ENCODE measurements around the gene NTNG2.

The NTNG2 gene

DNA sequence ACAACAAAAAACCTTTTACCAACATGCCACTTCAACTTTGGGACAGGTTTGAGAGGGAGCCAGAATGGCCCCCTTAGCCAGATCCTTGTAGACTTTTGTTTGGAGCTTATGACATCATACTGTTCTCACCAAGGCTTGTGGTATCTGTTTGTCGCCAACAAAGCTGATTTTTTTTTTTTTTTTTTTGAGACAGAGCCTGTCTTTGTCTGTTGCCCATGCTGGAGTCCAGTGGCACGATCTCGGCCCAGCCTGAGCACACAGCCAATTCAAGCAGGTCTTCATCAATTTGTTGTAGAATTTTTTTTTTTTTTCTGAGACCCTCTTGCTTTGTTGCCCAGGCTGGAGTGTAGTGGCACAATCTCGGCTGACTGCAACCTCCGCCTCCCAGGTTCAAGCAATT lies 26.4 kb upstream of the NTNG2 start:
- Histone ChIP-seq H3K9me3 (ENCODE audit: control insufficient read depth, low read length) (no peaks in the 10 kb centered on the region), H3K9ac (ENCODE audit: low read length) (no peak overlapping the region), H3K27me3 (ENCODE audit: control insufficient read depth, insufficient read depth, low read length) (peaks cover 24% of the 10 kb centered on the region), H3K4me1 (ENCODE audit: control insufficient read depth, insufficient read depth, low read length) (no peaks in the 10 kb centered on the region), H3K36me3 (ENCODE audit: control insufficient read depth, insufficient read depth, low read length) (no peaks in the 10 kb centered on the region), H3K4me3 (ENCODE audit: low read length) (no peak overlapping the region)

DNA sequence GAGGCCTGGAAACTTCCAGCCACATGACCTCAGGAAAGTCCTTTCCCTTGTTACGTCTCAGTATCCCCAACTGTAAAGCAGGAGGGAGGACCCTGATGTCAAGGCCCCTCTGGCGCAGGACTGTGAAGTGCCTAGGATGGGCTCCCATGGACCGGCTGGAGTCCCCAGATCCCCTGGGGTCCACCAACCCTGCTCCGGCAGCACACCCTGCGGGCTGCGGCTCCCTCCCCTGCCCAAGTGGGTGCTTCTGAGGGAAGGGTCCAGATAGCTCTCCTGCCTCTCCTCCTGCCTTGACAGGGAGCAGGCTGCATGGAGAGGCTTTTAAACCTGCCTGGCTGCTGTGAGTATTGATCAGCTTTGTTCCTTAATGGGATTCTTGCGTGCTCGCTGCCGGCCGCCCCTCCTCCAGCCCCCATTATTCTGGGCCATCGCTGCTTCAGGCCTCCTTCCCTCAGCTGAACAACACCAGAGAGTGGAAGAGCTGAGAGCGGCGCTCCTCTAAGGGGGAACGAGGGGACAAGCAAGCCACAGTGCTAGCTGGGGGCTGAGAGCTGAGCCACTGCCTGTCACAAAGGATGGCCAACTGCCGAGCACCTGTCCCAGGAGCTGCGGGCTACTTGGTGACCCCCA lies 25.6 kb upstream of the NTNG2 start:
- no peak overlapping the region for H3K9ac ChIP-seq (ENCODE audit: low read length)
- H3K4me1 ChIP-seq (ENCODE audit: control insufficient read depth, insufficient read depth, low read length): no peaks in the 10 kb centered on the region
- H3K27me3 ChIP-seq (ENCODE audit: control insufficient read depth, insufficient read depth, low read length): peaks cover 23% of the 10 kb centered on the region
- H3K36me3 ChIP-seq (ENCODE audit: control insufficient read depth, insufficient read depth, low read length): no peaks in the 10 kb centered on the region
- no peak overlapping the region for H3K4me3 ChIP-seq (ENCODE audit: low read length)
- no peaks in the 10 kb centered on the region for H3K9me3 ChIP-seq (ENCODE audit: control insufficient read depth, low read length)

DNA sequence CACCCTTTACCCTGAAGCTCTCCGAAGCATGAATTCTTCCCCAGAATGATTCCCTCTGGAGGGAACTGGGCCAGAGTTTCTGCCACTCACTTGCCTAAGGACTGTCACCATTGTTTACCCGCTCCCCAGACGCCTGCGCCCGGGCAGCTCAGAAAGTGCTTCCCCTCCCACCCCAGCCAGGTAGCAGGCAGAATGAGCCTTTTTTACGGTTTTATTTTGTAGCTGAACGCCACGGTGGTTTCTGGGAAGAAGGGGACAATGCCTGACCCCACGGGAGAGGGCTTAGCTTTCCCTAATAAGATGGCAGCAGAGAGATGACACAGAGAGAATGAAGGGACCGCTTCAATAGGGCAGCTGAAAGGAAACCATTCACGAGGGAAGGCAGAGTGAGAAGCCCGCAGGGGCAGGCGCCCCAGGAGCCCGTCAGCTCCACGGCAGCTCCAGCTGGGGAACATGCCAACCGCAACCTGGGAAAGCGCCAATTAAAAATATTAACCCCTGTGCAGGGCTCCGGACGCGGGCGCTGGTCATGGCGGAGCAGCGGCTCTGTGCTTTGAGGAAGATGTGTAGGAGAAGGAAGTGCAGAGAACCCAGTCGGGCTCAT lies 20.4 kb upstream of the NTNG2 start:
- no peak overlapping the region for H3K9ac ChIP-seq (ENCODE audit: low read length)
- no peak overlapping the region for H3K4me3 ChIP-seq (ENCODE audit: low read length)
- H3K9me3 ChIP-seq (ENCODE audit: control insufficient read depth, low read length): no peaks in the 10 kb centered on the region
- peaks cover 33% of the 10 kb centered on the region for H3K27me3 ChIP-seq (ENCODE audit: control insufficient read depth, insufficient read depth, low read length)
- H3K4me1 ChIP-seq (ENCODE audit: control insufficient read depth, insufficient read depth, low read length): no peaks in the 10 kb centered on the region
- H3K36me3 ChIP-seq (ENCODE audit: control insufficient read depth, insufficient read depth, low read length): no peaks in the 10 kb centered on the region

DNA sequence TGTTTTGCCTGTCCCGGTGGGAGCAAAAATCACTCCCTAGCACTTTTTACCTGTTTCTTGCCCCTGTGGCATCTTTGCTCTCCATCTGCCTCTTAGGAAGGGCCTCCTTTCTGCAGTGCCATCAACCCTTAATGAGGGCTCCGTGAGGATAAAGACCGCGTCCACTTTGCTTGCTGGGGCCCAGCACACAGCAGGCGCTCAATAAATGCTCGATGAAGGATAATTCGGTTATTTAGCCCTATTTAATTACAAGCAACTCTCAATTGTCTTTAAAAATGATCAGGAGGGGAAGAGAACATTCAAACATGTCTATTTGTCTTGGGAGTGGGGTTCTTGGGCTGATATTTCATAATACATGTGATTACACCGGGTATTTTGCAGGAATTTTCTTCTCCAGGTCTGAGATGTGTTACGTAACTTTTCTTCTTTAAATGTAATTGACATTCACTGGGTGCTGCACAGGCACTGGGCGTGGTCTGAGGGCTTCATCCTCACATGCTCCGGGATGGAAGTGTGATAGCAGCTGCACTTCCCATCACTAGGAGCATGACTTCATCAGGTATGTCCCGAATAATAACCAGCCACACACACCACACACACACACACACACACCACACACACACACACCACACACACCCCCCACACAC lies 19.8 kb upstream of the NTNG2 start:
- H3K9me3 ChIP-seq (ENCODE audit: control insufficient read depth, low read length): no peaks in the 10 kb centered on the region
- H3K4me1 ChIP-seq (ENCODE audit: control insufficient read depth, insufficient read depth, low read length): no peaks in the 10 kb centered on the region
- H3K27me3 ChIP-seq (ENCODE audit: control insufficient read depth, insufficient read depth, low read length): peaks cover 30% of the 10 kb centered on the region
- H3K36me3 ChIP-seq (ENCODE audit: control insufficient read depth, insufficient read depth, low read length): no peaks in the 10 kb centered on the region
- no peak overlapping the region for H3K4me3 ChIP-seq (ENCODE audit: low read length)
- no peak overlapping the region for H3K9ac ChIP-seq (ENCODE audit: low read length)

DNA sequence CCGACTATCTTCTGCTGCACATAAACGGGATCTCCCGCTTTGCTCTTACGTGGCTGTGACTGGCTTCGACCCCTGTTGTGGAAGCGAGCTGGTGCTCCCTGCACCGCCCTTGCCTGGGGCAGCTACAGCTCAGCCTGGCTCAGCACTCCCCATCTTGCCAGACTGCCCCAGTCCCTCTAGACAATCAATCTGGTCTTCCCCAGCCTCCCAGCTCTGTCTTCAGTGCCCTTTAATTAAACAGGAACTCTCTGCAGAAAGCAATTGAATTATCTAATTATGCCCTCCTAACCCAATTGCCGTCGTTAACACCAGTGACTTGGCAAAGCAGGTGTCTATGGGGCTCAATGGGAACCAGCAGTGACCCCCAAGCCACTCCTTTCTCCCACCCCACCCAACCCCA lies 18.9 kb upstream of the NTNG2 start:
- Histone ChIP-seq H3K36me3 (ENCODE audit: control insufficient read depth, insufficient read depth, low read length) (no peaks in the 10 kb centered on the region), H3K9ac (ENCODE audit: low read length) (no peak overlapping the region), H3K9me3 (ENCODE audit: control insufficient read depth, low read length) (no peaks in the 10 kb centered on the region), H3K27me3 (ENCODE audit: control insufficient read depth, insufficient read depth, low read length) (peaks cover 27% of the 10 kb centered on the region), H3K4me1 (ENCODE audit: control insufficient read depth, insufficient read depth, low read length) (no peaks in the 10 kb centered on the region), H3K4me3 (ENCODE audit: low read length) (no peak overlapping the region)

DNA sequence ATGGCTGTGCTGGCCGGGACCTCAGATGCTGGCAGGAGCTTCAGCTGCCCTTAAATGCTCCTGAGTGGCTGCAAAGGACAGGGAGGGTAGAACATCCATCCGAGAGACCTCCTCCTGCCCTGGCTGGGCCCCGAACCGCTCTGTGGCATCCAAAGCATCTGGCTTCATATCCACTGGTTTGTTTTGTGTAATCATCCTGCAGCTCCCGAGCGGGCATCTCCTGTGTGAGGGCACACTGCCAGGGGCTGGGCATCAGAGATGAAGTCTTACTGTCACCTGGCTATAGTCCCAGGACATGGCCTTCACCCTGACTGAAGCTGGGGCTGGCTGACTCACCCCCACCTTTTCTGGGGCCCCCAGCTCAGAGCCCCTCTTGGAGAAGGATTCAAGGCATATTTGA lies 18.5 kb upstream of the NTNG2 start:
- no peak overlapping the region for H3K9ac ChIP-seq (ENCODE audit: low read length)
- no peaks in the 10 kb centered on the region for H3K4me1 ChIP-seq (ENCODE audit: control insufficient read depth, insufficient read depth, low read length)
- peaks cover 31% of the 10 kb centered on the region for H3K27me3 ChIP-seq (ENCODE audit: control insufficient read depth, insufficient read depth, low read length)
- no peak overlapping the region for H3K4me3 ChIP-seq (ENCODE audit: low read length)
- no peaks in the 10 kb centered on the region for H3K36me3 ChIP-seq (ENCODE audit: control insufficient read depth, insufficient read depth, low read length)
- no peaks in the 10 kb centered on the region for H3K9me3 ChIP-seq (ENCODE audit: control insufficient read depth, low read length)

DNA sequence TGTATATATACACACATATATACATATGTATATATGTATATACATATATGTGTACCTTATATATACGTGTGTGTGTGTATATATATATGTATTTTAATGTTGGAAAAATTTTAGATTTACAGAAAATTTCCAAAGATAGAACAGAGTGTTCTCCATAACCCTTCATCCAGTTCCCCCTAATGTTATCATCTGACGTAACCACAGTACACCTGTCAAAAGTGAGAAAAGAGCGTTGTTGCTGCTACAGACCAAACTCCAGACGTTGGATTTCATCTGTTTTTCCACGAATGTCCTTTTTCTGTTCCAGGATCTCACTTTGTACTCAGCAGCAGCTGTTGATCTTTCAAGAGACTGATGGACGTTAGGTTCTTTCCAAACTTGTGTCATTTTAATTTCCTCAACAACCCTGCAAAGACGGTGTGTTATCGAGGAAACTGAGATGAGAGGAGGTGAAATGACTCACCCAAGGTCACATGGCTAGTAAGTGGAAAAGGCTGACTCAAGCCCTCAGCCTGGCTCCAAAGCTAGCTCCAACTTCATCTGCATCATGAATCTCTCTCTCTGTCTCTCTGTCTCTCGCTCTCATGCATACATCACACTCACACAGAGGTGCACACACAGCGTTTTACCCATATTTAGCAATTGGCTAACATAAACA lies 17.0 kb upstream of the NTNG2 start:
- H3K27me3 ChIP-seq (ENCODE audit: control insufficient read depth, insufficient read depth, low read length): peaks cover 34% of the 10 kb centered on the region

DNA sequence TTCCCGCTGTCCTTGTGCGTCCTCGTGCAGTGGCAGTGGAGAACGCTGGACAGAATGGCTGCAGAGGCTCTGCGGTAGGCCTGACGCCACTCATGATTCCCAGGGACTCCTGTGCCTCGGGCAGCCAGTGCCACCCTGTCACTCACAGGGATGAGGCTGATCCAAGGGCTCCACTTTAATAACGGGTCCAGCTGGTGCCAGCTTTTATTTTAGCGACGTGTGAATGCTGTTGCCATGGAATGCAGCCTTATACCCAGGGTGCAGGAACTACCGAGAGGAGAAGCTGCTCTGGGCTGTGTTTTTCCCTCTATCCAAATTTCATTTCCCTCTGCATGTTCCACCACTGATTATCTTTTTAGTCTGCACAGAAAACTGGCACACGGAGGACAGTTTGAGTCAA lies 15.8 kb upstream of the NTNG2 start:
- Histone ChIP-seq H3K4me3 (ENCODE audit: low read length) (no peak overlapping the region), H3K27me3 (ENCODE audit: control insufficient read depth, insufficient read depth, low read length) (peaks cover 27% of the 10 kb centered on the region), H3K9me3 (ENCODE audit: control insufficient read depth, low read length) (no peaks in the 10 kb centered on the region), H3K9ac (ENCODE audit: low read length) (no peak overlapping the region), H3K36me3 (ENCODE audit: control insufficient read depth, insufficient read depth, low read length) (no peaks in the 10 kb centered on the region), H3K4me1 (ENCODE audit: control insufficient read depth, insufficient read depth, low read length) (no peaks in the 10 kb centered on the region)

More for the DNA sequence above, 17.0 kb upstream of the NTNG2 start:
- Histone ChIP-seq H3K36me3 (ENCODE audit: control insufficient read depth, insufficient read depth, low read length) (no peaks in the 10 kb centered on the region), H3K4me3 (ENCODE audit: low read length) (no peak overlapping the region), H3K9me3 (ENCODE audit: control insufficient read depth, low read length) (no peaks in the 10 kb centered on the region), H3K4me1 (ENCODE audit: control insufficient read depth, insufficient read depth, low read length) (no peaks in the 10 kb centered on the region), H3K9ac (ENCODE audit: low read length) (no peak overlapping the region)

DNA sequence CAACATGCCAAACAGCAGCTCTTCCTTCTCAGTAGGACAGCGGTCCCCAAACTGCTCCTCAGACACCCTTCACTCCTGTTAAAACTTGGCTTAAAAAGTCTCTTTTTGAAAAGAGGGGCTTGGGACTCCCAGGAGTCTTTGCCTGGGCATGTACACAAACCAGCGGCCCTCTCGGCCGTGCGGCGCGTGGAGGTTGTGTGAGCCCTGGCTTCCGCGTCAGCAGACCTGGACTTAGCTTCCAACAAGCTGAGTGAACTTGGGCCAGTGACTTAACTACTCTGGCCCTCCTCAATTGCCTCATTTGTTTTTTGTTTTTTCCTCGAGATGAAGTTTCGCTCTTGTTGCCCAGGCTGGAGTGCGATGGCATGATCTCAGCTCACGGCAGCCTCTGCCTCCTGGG lies 15.3 kb upstream of the NTNG2 start:
- Histone ChIP-seq H3K4me1 (ENCODE audit: control insufficient read depth, insufficient read depth, low read length) (no peaks in the 10 kb centered on the region), H3K9ac (ENCODE audit: low read length) (no peak overlapping the region), H3K4me3 (ENCODE audit: low read length) (no peak overlapping the region), H3K9me3 (ENCODE audit: control insufficient read depth, low read length) (no peaks in the 10 kb centered on the region), H3K27me3 (ENCODE audit: control insufficient read depth, insufficient read depth, low read length) (peaks cover 26% of the 10 kb centered on the region), H3K36me3 (ENCODE audit: control insufficient read depth, insufficient read depth, low read length) (no peaks in the 10 kb centered on the region)

DNA sequence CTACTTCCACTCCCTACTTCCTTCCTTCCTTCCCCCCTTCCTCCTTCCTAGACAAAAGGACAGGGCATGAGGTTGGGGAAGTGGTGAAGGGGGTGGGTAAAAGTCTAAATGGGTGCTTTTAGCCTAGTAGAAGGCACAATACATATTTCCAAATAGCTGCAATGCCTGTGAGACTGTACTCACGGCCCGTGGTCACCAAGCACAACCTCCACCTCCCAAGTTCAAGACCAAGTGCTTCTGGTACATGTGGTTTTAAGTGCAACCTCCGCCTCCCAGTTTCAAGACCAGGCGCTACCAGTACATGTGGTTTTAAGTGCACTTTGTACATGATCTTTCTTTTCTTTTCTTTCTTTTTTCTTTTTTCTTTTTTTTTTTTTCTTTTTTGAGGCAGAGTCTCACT lies 14.5 kb upstream of the NTNG2 start:
- no peak overlapping the region for H3K9ac ChIP-seq (ENCODE audit: low read length)
- peaks cover 20% of the 10 kb centered on the region for H3K27me3 ChIP-seq (ENCODE audit: control insufficient read depth, insufficient read depth, low read length)
- H3K4me1 ChIP-seq (ENCODE audit: control insufficient read depth, insufficient read depth, low read length): no peaks in the 10 kb centered on the region
- H3K4me3 ChIP-seq (ENCODE audit: low read length): no peak overlapping the region
- H3K9me3 ChIP-seq (ENCODE audit: control insufficient read depth, low read length): no peaks in the 10 kb centered on the region
- no peaks in the 10 kb centered on the region for H3K36me3 ChIP-seq (ENCODE audit: control insufficient read depth, insufficient read depth, low read length)

DNA sequence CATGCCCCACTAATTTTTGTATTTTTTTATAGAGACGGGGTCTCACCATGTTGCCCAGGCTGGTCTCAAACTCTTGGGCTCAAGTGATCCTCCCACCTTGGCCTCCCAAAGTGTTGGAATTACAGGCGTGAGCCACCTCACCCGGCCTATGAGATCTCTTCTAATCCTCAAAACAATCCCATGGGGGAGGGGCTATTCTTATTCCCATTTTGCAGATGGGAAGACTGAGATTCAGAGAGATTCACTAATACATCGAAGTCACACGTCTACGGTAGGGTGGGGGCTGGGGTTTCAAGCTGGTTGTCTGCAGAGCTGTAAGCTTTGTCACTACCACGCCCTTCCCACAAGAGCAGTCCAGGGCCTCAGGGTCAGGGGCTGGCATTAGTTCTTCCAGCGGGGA lies 14.0 kb upstream of the NTNG2 start:
- Histone ChIP-seq H3K4me3 (ENCODE audit: low read length) (no peak overlapping the region), H3K36me3 (ENCODE audit: control insufficient read depth, insufficient read depth, low read length) (no peaks in the 10 kb centered on the region), H3K9me3 (ENCODE audit: control insufficient read depth, low read length) (no peaks in the 10 kb centered on the region), H3K9ac (ENCODE audit: low read length) (no peak overlapping the region), H3K27me3 (ENCODE audit: control insufficient read depth, insufficient read depth, low read length) (peaks cover 16% of the 10 kb centered on the region), H3K4me1 (ENCODE audit: control insufficient read depth, insufficient read depth, low read length) (no peaks in the 10 kb centered on the region)

DNA sequence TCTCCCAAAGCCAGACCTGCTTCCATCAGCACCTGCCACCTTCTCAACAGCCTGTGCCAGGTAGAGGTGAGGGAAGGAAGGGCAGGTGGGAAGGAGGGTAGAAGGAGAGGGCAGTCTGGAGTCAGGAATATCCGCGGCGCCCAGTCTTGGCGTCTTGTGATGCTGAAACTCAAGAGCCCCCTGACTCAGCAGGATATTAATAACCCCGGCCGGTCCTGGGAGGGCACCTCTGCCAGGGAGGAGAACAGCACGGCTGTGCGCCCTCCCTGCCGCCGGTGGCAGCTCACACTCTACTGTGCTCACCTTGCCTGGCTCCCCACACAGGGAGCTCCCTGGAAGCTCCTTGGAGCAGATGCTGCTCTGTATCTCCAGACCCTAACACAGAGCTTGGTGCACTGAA lies 11.6 kb upstream of the NTNG2 start:
- H3K9ac ChIP-seq (ENCODE audit: low read length): no peak overlapping the region
- no peaks in the 10 kb centered on the region for H3K4me1 ChIP-seq (ENCODE audit: control insufficient read depth, insufficient read depth, low read length)
- no peaks in the 10 kb centered on the region for H3K36me3 ChIP-seq (ENCODE audit: control insufficient read depth, insufficient read depth, low read length)
- no peaks in the 10 kb centered on the region for H3K9me3 ChIP-seq (ENCODE audit: control insufficient read depth, low read length)
- H3K27me3 ChIP-seq (ENCODE audit: control insufficient read depth, insufficient read depth, low read length): peaks cover 14% of the 10 kb centered on the region
- H3K4me3 ChIP-seq (ENCODE audit: low read length): no peak overlapping the region
